ENCODE measurements around the gene B4GALT2. TPM values are rescaled to one million over a fixed set of nuclear protein-coding genes. Genes with fewer than 3 reads are reported as not detected.
A peak's percentile ranks its signal among the peaks of the same experiment; 100 is the strongest.

Gene B4GALT2
- total RNA-seq, 1 experiment from 2014 or later: 76.8 TPM

DNA sequence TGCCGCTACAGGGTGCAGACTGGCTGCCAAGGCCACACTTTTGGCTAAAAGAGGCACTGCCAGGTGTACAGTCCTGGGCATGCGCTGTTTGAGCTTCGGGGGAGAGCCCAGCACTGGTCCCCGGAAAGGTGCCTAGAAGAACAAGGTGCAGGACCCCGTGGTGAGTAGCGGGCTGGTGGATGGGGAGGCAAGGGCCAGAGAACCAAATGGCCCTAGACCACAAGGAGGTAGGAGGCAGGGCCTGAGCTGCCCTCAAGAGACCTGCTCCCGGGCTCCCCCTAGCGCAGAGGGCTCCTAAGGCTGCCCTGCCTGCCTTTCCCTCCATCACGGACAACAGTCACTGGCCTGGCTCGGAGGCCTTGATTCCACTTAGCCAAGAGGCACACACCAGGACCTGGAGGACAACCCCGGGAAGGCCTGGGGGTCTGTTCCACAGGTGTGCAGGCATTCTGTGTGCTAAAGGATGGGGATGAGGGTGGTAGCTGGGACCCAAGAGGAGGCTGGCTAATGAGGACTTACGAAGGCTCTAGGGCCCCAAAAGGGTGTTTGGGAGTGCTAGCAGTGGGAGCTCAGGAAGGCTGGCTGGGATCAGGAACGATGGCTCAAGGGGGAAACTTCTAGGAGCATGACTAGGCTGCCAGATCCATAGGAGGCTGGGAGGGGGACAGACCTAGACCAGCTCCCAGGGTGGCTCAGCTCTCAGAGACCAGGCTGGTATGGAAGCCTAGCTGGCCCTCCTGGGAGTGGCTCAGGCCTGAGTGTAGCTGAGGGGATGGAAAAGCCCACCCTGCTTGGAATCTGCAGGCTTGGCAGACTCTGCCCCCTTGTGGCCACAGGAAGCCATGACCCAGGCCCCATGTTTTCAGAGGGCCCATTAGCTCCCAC lies 44.7 kb upstream of the B4GALT2 start:
- Histone ChIP-seq H3K9me3 (ENCODE audit: control insufficient read depth in 1 of 2, insufficient read depth in 1 of 2, low read depth in 1 of 2, low read length in 2 of 2) (no peaks in the 10 kb centered on the region), H3K79me2 (ENCODE audit: insufficient read depth, low read length) (peaks cover 9% of the 10 kb centered on the region; the same call in 1 of the 2 replicates), H3K27ac (ENCODE audit: low read depth, low read length) (peak overlapping the region; percentile 71), H3K36me3 (ENCODE audit: control insufficient read depth in 1 of 2, insufficient read depth in 2 of 2, low read length in 2 of 2) (0 out of 4 replicates have a peak, but pooled peaks cover 0 to 10% of the 10 kb centered on the region in 2 experiments), H3K4me3 (replicated peaks in 1 of 2; ENCODE audit: low read depth in 1 of 2, low read length in 2 of 2) (peak overlapping the region; percentile 75 to 77), H3K9ac (ENCODE audit: low read length) (peak overlapping the region; percentile 80), H4K20me1 (ENCODE audit: insufficient read depth) (no peaks in the 10 kb centered on the region), H3K4me2 (ENCODE audit: low read length) (peak overlapping the region; percentile 92), H3K27me3 (ENCODE audit: insufficient read depth, low read length) (no peaks in the 10 kb centered on the region), H2AFZ (ENCODE audit: low read depth, low read length, poor library complexity, severe bottlenecking) (no peak overlapping the region), H3K4me1 (ENCODE audit: control insufficient read depth in 1 of 2, insufficient read depth in 2 of 2, low read length in 2 of 2) (peaks cover 31 to 63% of the 10 kb centered on the region in 2 experiments), H3K9me2 (ENCODE audit: insufficient read depth) (no peaks in the 10 kb centered on the region)
- intact Hi-C loops (cut with micrococcal nuclease): loop anchor here (1.0 to 5.0 kb wide), 6 partner anchors 25 to 407 kb away; partner anchors contain the start of gene ST3GAL3
- POLR2A ChIA-PET: interaction anchor here (0.8 to 2.7 kb wide), 15 partner anchors 9 to 409 kb away, joined by 3 to 45 read pairs (median 3); partner anchors contain the start of genes DPH2, IPO13, KDM4A and ST3GAL3
- DNase-seq (ENCODE audit: low read depth, low spot score): peak; percentile 68
- CTCF ChIA-PET: interaction anchor here (0.8 to 12.2 kb wide), 49 partner anchors 10 to 708 kb away, joined by 3 to 479 read pairs (median 5); partner anchors contain the start of genes ATP6V0B, IPO13, KDM4A and PTPRF
- ATAC-seq: peak; percentile 74
- BruUV-seq (replicated peaks): TSS peak; percentile 43
- RAD21 ChIA-PET (ENCODE audit: low non-redundant PET in 1 of 2, low total read pairs in 2 of 2, uncharacterized antibody in 2 of 2, unreplicated experiment in 2 of 2): interaction anchor here (0.6 to 3.6 kb wide), 16 partner anchors 10 to 1021 kb away, joined by 3 to 109 read pairs (median 4); partner anchors contain the start of genes KDM4A (in 1 of the 2) and PTPRF (in 1 of the 2)
- no peak for TF ChIP-seq ELF1 (IDR thresholded peaks at IDR 0.05; ENCODE audit: borderline replicate concordance, low read depth)
- TF ChIP-seq, protein P1, sequence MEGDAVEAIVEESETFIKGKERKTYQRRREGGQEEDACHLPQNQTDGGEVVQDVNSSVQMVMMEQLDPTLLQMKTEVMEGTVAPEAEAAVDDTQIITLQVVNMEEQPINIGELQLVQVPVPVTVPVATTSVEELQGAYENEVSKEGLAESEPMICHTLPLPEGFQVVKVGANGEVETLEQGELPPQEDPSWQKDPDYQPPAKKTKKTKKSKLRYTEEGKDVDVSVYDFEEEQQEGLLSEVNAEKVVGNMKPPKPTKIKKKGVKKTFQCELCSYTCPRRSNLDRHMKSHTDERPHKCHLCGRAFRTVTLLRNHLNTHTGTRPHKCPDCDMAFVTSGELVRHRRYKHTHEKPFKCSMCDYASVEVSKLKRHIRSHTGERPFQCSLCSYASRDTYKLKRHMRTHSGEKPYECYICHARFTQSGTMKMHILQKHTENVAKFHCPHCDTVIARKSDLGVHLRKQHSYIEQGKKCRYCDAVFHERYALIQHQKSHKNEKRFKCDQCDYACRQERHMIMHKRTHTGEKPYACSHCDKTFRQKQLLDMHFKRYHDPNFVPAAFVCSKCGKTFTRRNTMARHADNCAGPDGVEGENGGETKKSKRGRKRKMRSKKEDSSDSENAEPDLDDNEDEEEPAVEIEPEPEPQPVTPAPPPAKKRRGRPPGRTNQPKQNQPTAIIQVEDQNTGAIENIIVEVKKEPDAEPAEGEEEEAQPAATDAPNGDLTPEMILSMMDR (IDR thresholded peaks at IDR 0.05 in 2 of 3, conservative IDR thresholded peaks at IDR 0.05 in 1 of 3; ENCODE audit: borderline replicate concordance in 1 of 3, insufficient read depth in 1 of 3, low read depth in 2 of 3, low read length in 2 of 3): peak in 2 of 3 experiments; percentile 91 to 96; a peak in 4 of 6 replicates
- TF ChIP-seq CEBPB (IDR thresholded peaks at IDR 0.05; ENCODE audit: low read depth): no peak
- TF ChIP-seq POLR2AphosphoS5 (IDR thresholded peaks at IDR 0.05; ENCODE audit: low read depth, low read length): peak; percentile 20; the same call in 1 of the 2 replicates
- TF ChIP-seq, protein P2, sequence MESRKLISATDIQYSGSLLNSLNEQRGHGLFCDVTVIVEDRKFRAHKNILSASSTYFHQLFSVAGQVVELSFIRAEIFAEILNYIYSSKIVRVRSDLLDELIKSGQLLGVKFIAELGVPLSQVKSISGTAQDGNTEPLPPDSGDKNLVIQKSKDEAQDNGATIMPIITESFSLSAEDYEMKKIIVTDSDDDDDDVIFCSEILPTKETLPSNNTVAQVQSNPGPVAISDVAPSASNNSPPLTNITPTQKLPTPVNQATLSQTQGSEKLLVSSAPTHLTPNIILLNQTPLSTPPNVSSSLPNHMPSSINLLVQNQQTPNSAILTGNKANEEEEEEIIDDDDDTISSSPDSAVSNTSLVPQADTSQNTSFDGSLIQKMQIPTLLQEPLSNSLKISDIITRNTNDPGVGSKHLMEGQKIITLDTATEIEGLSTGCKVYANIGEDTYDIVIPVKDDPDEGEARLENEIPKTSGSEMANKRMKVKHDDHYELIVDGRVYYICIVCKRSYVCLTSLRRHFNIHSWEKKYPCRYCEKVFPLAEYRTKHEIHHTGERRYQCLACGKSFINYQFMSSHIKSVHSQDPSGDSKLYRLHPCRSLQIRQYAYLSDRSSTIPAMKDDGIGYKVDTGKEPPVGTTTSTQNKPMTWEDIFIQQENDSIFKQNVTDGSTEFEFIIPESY (IDR thresholded peaks at IDR 0.05; ENCODE audit: extremely low read depth, insufficient replicate concordance, low read length): no peak
- no peak for TF ChIP-seq RAD21 (IDR thresholded peaks at IDR 0.05; ENCODE audit: low read depth)
- TF ChIP-seq ZFX (IDR thresholded peaks at IDR 0.05): peak; percentile 55; the same call in 1 of the 2 replicates
- no peak for TF ChIP-seq EZH2phosphoT487 (IDR thresholded peaks at IDR 0.05; ENCODE audit: borderline replicate concordance)
- TF ChIP-seq JUND (IDR thresholded peaks at IDR 0.05): no peak
- TF ChIP-seq, protein P3, sequence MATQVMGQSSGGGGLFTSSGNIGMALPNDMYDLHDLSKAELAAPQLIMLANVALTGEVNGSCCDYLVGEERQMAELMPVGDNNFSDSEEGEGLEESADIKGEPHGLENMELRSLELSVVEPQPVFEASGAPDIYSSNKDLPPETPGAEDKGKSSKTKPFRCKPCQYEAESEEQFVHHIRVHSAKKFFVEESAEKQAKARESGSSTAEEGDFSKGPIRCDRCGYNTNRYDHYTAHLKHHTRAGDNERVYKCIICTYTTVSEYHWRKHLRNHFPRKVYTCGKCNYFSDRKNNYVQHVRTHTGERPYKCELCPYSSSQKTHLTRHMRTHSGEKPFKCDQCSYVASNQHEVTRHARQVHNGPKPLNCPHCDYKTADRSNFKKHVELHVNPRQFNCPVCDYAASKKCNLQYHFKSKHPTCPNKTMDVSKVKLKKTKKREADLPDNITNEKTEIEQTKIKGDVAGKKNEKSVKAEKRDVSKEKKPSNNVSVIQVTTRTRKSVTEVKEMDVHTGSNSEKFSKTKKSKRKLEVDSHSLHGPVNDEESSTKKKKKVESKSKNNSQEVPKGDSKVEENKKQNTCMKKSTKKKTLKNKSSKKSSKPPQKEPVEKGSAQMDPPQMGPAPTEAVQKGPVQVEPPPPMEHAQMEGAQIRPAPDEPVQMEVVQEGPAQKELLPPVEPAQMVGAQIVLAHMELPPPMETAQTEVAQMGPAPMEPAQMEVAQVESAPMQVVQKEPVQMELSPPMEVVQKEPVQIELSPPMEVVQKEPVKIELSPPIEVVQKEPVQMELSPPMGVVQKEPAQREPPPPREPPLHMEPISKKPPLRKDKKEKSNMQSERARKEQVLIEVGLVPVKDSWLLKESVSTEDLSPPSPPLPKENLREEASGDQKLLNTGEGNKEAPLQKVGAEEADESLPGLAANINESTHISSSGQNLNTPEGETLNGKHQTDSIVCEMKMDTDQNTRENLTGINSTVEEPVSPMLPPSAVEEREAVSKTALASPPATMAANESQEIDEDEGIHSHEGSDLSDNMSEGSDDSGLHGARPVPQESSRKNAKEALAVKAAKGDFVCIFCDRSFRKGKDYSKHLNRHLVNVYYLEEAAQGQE (IDR thresholded peaks at IDR 0.05; ENCODE audit: low read depth): no peak
- no peak for TF ChIP-seq FOSL1 (IDR thresholded peaks at IDR 0.05; ENCODE audit: low read depth)
- TF ChIP-seq SP1 (IDR thresholded peaks at IDR 0.05; ENCODE audit: low read depth): no peak
- TF ChIP-seq, protein P4, sequence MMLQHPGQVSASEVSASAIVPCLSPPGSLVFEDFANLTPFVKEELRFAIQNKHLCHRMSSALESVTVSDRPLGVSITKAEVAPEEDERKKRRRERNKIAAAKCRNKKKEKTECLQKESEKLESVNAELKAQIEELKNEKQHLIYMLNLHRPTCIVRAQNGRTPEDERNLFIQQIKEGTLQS (IDR thresholded peaks at IDR 0.05): no peak
- peak; percentile 81 for TF ChIP-seq YY1 (IDR thresholded peaks at IDR 0.05; ENCODE audit: extremely low read depth, insufficient replicate concordance, low read depth, low read length)
- no peak for TF ChIP-seq SRF (IDR thresholded peaks at IDR 0.05; ENCODE audit: low read depth)
- no peak for TF ChIP-seq EGR1 (IDR thresholded peaks at IDR 0.05; ENCODE audit: low read depth)
- no peak for TF ChIP-seq EZH2 (IDR thresholded peaks at IDR 0.05)

All from HCT116 (cell line).